OCI-LY7 (cell line): ENCODE measurements around the gene C7orf25. TPM values are rescaled to one million over a fixed set of nuclear protein-coding genes. Genes with fewer than 3 reads are reported as not detected.

Experiments
- BruUV-seq: library from RNA; stranded (reverse); fragments of 400-500 nt; replicated peaks from 2 replicates; lab custom pipeline; 2021; lab: Mats Ljungman, UMichigan
- CTCF ChIA-PET: fragments of 300-600 bp; sonication (Branson Sonifier 250); formaldehyde crosslinking; loops from one replicate; lab custom pipeline; 2022; ENCODE audit warnings: antibody characterized with exemption; ENCODE audit not compliant: unreplicated experiment; lab: Charles Lee
- POLR2A ChIA-PET: fragments of 300-600 bp; sonication (Branson Sonifier 250); formaldehyde crosslinking; loops from one replicate; lab custom pipeline; 2022; ENCODE audit warnings: antibody characterized with exemption; lab: Charles Lee
- DNase-seq: peaks from one replicate; pipeline ENCODE4 v3.0.0-alpha.2; 2015; ENCODE audit warnings: low spot score
- H2AFZ ChIP-seq: fragments of 200-600 bp; sonication (generic), shearing (Covaris generic); 2 replicates; pipeline ENCODE4 v1.6.1; 2014; ENCODE audit warnings: mild to moderate bottlenecking, antibody characterized with exemption, low read length, moderate library complexity
- H3K27ac ChIP-seq: fragments of 200-600 bp; sonication (generic); 2 replicates; pipeline ENCODE4 v1.5.1; 2014; ENCODE audit warnings: mixed run types, low read depth, mild to moderate bottlenecking, moderate library complexity, low read length, inconsistent platforms; ENCODE audit not compliant: poor library complexity, severe bottlenecking
- H3K36me3 ChIP-seq: fragments of 200-600 bp; sonication (generic); 2 replicates; pipeline ENCODE4 v1.6.1; 2014; ENCODE audit warnings: mild to moderate bottlenecking, antibody characterized with exemption, low read length, moderate library complexity, mixed read lengths; ENCODE audit not compliant: insufficient read depth
- H3K4me1 ChIP-seq: fragments of 200-600 bp; sonication (generic); 2 replicates; pipeline ENCODE4 v1.5.1; 2014; ENCODE audit warnings: mild to moderate bottlenecking, low read length; ENCODE audit not compliant: insufficient read depth, poor library complexity, severe bottlenecking
- H3K4me2 ChIP-seq: fragments of 200-600 bp; sonication (generic); 2 replicates; pipeline ENCODE4 v1.6.1; 2014; ENCODE audit warnings: mild to moderate bottlenecking, low read length
- H3K4me3 ChIP-seq: fragments of 200-600 bp; sonication (generic); 2 replicates; pipeline ENCODE4 v1.5.1; 2014; ENCODE audit warnings: mild to moderate bottlenecking, low read depth, low read length; ENCODE audit not compliant: poor library complexity, severe bottlenecking
- H3K79me2 ChIP-seq: fragments of 200-600 bp; sonication (generic); 2 replicates; pipeline ENCODE4 v1.6.1; 2016; ENCODE audit warnings: low read depth, mild to moderate bottlenecking, low read length, moderate library complexity, mixed read lengths; ENCODE audit not compliant: insufficient read depth
- H3K9me2 ChIP-seq: fragments of 200-600 bp; sonication (generic); 2 replicates; pipeline ENCODE4 v1.6.1; 2016; ENCODE audit warnings: mild to moderate bottlenecking, low read length, mixed read lengths; ENCODE audit not compliant: insufficient read depth
- H3K9me3 ChIP-seq: fragments of 200-600 bp; sonication (generic); 2 replicates; pipeline ENCODE4 v1.6.1; 2014; ENCODE audit warnings: mild to moderate bottlenecking, mixed run types, low read length, mixed read lengths
- H4K20me1 ChIP-seq: fragments of 200-600 bp; sonication (generic); 2 replicates; pipeline ENCODE4 v1.6.1; 2014; ENCODE audit warnings: mild to moderate bottlenecking, antibody characterized with exemption, low read length, moderate library complexity, mixed read lengths; ENCODE audit not compliant: insufficient read depth
- EZH2phosphoT487 ChIP-seq: fragments of 200-600 bp; sonication (generic); IDR thresholded peaks from 2 replicates; pipeline ENCODE4 v1.6.1; 2018; ENCODE audit warnings: low read depth, borderline replicate concordance, mild to moderate bottlenecking, mixed run types, antibody characterized with exemption, low read length, moderate library complexity, mixed read lengths
- intact Hi-C: fragments of 100-400 bp; cut with micrococcal nuclease; formaldehyde crosslinking; loops from one replicate; pipeline ENCODE4 v1.10.0; 2022; ENCODE audit not compliant: unreplicated experiment
- total RNA-seq, 2 experiments: library from RNA; depleted of rRNA in 1 of 2; stranded (reverse); fragments of >200 nt in 1 of 2; shearing (Covaris generic) in 1 of 2; gene quantifications; 2 replicates each; pipeline ENCODE4 v1.2.3, GENCODE V29; 2014 to 2022
- TF ChIP-seq, protein P1 (sequence below): fragments of 200-600 bp; sonication (generic); conservative IDR thresholded peaks from 2 replicates; pipeline ENCODE4 v1.5.1; 2014; ENCODE audit warnings: mild to moderate bottlenecking, antibody characterized with exemption, low read length, moderate library complexity, mixed read lengths

The C7orf25 gene
- total RNA-seq, 2 experiments from 2014 or later = 6.0 to 9.1 TPM

GRCh38 chr7:42915356-42915755 is 3.5 kb upstream of the C7orf25 start:
- H4K20me1 ChIP-seq = peaks cover 7% of the 10 kb centered on the region; the same call in 1 of the 2 replicates
- H3K4me3 ChIP-seq = no peak overlapping the region
- H3K9me3 ChIP-seq = no peaks in the 10 kb centered on the region
- H3K27ac ChIP-seq = no peak overlapping the region
- H2AFZ ChIP-seq = no peak overlapping the region
- H3K9me2 ChIP-seq = no peaks in the 10 kb centered on the region
- no TSS peak for BruUV-seq
- intact Hi-C loops = no loop called here
- ChIA-PET CTCF (no interaction called here), POLR2A (interaction anchor here (1.1 to 1.5 kb wide), 2 partner anchors 12 to 16 kb away, joined by 5 read pairs; partner anchors contain the start of genes MRPL32 and PSMA2)
- DNase-seq = no peak
- peaks cover 70% of the 10 kb centered on the region for H3K36me3 ChIP-seq
- H3K4me1 ChIP-seq = peaks cover 21% of the 10 kb centered on the region
- TF ChIP-seq EZH2phosphoT487 = no peak
- TF ChIP-seq, protein P1, sequence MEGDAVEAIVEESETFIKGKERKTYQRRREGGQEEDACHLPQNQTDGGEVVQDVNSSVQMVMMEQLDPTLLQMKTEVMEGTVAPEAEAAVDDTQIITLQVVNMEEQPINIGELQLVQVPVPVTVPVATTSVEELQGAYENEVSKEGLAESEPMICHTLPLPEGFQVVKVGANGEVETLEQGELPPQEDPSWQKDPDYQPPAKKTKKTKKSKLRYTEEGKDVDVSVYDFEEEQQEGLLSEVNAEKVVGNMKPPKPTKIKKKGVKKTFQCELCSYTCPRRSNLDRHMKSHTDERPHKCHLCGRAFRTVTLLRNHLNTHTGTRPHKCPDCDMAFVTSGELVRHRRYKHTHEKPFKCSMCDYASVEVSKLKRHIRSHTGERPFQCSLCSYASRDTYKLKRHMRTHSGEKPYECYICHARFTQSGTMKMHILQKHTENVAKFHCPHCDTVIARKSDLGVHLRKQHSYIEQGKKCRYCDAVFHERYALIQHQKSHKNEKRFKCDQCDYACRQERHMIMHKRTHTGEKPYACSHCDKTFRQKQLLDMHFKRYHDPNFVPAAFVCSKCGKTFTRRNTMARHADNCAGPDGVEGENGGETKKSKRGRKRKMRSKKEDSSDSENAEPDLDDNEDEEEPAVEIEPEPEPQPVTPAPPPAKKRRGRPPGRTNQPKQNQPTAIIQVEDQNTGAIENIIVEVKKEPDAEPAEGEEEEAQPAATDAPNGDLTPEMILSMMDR = no peak
- no peak overlapping the region for H3K4me2 ChIP-seq
- H3K79me2 ChIP-seq = peaks cover 10% of the 10 kb centered on the region; the same call in 1 of the 2 replicates

DNA sequence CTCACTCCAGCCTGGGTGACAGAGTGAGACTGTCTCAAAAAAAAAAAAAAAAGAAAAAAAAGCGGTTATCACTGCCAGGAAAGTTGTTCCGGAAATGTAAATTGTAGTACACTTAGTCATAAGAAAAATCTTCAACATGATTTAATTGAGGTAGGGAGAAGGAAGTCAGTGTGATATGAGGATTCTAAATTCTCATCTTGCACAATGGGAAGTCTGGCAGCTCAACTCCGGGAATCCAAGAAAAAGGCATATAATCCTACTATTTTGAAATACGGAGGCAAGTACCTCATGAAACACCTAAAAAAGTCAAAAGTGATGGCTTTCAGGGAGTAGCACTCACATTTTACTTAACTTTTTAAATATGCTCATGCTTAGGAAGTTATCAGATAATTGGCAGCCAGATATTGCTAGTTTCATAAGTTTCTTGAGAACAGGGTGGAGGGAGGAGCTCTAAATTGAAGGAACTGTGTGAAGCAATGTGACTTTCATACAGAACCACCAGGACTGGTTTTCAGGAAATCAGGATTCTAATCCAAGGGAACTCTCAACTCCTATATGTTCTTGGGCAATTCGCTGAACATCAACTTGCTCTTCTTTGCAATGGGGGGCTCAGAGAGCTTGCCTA is 2.7 kb upstream of the C7orf25 start:
- H3K4me3 ChIP-seq = no peak overlapping the region
- no TSS peak for BruUV-seq
- DNase-seq = no peak
- ChIA-PET POLR2A (interaction anchor here (0.6 to 1.5 kb wide), 4 partner anchors 8 to 169 kb away, joined by 3 to 5 read pairs (median 4); partner anchors contain the start of genes MRPL32 and PSMA2), CTCF (no interaction called here)
- H3K9me2 ChIP-seq = no peaks in the 10 kb centered on the region
- intact Hi-C loops = no loop called here
- H3K79me2 ChIP-seq = peaks cover 10% of the 10 kb centered on the region; the same call in 1 of the 2 replicates
- H3K4me2 ChIP-seq = no peak overlapping the region
- peaks cover 22% of the 10 kb centered on the region for H3K4me1 ChIP-seq
- peaks cover 68% of the 10 kb centered on the region for H3K36me3 ChIP-seq
- TF ChIP-seq, protein P1 = no peak
- no peak for TF ChIP-seq EZH2phosphoT487
- no peak overlapping the region for H3K27ac ChIP-seq
- peaks cover 7% of the 10 kb centered on the region; the same call in 1 of the 2 replicates for H4K20me1 ChIP-seq
- H3K9me3 ChIP-seq = no peaks in the 10 kb centered on the region
- no peak overlapping the region for H2AFZ ChIP-seq

- ChIA-PET CTCF (no interaction called here), POLR2A (interaction anchor here (0.6 to 1.5 kb wide), 4 partner anchors 8 to 169 kb away, joined by 3 to 5 read pairs (median 4); partner anchors contain the start of genes MRPL32 and PSMA2)
- Histone ChIP-seq H3K4me1 (peaks cover 22% of the 10 kb centered on the region), H2AFZ (no peak overlapping the region), H4K20me1 (peaks cover 7% of the 10 kb centered on the region; the same call in 1 of the 2 replicates), H3K79me2 (peaks cover 10% of the 10 kb centered on the region; the same call in 1 of the 2 replicates), H3K9me3 (no peaks in the 10 kb centered on the region), H3K9me2 (no peaks in the 10 kb centered on the region), H3K36me3 (peaks cover 63% of the 10 kb centered on the region), H3K4me3 (no peak overlapping the region), H3K4me2 (no peak overlapping the region), H3K27ac (peak overlapping the region; percentile 21)
- no TSS peak for BruUV-seq
- TF ChIP-seq, protein P1 = no peak
- intact Hi-C loops = no loop called here
- no peak for DNase-seq
These were observed 2.1 kb upstream of the C7orf25 start for GRCh38 chr7:42914009-42914408.
